Stimulated activated naive CD4-positive, alpha-beta T cell (primary cell): ENCODE measurements around the gene UNG.
A peak's percentile ranks its signal among the peaks of the same experiment; 100 is the strongest.

ENCODE experiments used
- DNase-seq, 6 experiments: peaks; one replicate each; lab custom pipeline; 2025; lab: John Stamatoyannopoulos, UW

UNG gene

DNA sequence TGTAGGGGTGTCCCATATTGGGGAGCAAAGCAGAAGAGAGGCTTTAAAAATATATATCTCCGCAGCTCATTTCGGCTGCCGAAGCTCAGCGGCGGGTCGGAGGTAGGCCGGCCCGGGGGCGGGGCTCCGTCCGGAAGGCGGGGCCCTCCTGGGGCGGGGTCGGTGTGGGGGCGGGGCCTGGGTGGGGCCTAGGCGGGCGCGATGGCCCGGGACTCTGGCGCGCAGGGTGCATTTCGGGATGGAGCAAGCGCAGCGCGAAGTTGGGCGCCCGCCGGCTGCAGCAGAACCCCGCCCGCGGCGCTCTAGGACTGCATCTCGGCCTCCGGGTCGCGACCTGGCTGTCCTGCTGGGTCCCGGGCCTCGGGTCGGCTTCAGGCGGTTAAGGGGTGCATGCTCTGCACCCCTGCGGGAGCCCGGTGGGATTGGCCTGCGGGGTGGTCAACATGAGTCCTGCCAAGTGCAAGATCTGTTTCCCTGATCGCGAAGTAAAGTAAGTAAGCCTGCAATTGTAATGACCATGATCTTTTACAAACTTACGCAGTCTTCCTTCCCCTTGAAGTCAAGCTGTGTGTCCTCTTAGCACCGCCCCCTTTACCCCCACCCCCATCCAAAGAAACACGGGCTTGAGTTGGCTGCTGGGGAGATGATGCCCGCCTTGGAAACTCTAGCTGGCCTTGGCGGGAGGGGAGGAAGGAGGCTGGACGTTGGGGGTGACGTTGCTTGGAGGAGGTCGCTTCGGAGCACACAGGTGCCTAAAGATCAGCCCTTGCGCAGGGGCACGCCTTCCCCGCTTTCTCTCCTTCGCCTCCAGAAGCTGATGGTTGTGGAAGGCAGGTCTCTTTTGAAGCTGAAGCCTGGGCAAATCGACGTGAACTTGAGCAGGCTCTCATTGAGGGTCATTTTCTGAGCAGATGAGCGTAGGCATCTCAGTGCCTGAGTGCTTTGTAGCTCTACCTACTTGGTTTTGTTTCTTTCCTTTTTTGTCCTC is 57.3 kb downstream of the UNG start:
- DNase-seq, result peak; percentile 66 to 85 (median 76)

DNA sequence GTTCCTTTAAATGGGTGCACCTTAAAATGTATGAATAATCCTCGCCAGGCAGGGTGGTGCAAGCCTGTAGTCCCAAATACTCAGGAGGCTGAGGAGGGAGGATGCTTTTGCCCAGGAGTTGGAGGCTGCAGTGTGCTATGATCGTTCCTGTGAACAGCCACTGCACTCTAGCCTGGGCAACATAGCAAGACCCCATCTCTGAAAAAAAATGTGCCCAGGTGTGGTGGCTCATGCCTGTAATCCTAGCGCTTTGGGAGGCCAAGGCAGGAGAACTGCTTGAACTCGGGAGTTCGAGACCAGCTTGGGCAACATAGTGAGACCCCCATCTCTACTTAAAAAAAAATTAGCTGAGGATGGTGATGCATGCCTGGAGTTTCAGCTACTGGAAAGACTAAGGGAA is 58.6 kb downstream of the UNG start:
- no peak for DNase-seq

DNA sequence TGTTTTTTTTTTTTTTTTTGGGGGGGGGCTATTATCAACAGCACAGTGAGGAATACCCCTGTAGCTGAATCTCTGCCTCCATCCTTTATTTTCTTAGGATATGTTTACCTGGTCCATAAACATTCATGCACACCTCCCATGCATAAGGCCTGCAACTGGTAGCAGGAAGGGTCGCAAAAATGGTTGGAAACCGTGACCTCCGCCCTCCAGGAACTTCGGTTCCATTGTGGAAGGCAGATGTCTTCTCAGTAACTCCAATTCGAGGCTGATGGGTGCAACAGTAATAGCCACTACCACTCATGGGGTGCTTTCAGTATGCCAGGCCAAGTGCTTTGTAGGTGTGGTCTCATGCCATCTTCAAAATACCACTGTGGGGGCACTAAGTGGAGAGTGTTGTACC is 59.2 kb downstream of the UNG start:
- DNase-seq, result no peak

DNA sequence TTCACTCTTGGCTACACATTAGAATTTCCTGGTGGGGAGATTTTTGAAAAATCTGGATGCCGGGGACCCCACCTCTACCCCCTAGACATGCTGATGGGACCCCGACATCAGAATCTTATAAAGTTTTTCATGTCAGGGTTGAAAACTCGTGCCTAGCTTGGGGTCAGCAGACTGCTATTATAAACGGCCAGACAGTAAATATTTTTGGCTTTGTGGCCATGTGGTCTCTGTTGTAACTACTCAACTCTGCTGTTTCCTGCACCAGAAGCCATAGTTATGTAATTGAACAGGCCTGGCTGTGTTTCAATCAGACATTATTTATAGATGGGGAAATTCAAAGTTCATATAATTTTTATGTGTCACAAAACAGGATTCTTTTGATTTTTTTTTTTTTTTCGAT is 60.6 kb downstream of the UNG start:
- DNase-seq, result no peak

DNA sequence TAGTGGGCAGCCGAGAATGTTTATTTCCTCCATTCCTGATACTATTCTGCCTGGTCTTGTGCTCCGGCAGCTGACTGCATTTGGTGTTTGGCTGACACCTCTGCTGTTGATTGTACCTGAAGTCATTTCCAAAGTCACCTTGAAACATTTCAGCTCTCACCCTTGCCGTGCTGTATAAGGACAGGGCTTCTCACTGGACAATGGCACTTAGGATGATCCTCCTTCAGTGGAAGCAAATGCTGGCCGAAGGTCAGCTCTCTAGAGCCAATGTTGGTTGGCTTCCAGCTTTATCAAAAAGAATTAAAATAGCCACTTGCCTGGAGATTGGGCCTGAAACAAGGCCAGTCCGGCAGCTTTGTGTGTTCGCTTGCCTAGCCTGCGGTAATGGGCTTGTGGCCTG is 63.0 kb downstream of the UNG start:
- DNase-seq, result no peak
